ENCODE data around the gene P2RX2. TPM values are rescaled to one million over a fixed set of nuclear protein-coding genes. Genes with fewer than 3 reads are reported as not detected.

The P2RX2 gene
- total RNA-seq, 4 donors from 2014 or later: 0.74 to 2.8 TPM; not detected in 2

DNA sequence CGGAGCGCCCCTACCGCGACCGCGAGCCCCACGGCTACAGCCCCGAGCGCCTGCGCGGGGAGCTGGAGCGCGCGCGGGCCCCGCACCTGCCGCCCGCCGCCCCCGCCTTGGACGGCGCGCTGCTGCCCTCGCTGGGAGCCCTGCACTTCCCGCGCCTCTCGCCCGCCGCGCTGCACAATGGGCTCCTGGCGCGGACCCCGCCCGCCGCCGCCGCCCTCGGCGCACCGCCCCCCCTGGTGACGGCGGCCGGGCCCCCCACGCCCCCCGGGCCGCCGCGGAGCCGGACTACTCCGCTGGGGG, 35.2 kb upstream of the P2RX2 start:
- ATAC-seq (ENCODE audit: low FRiP score) (no peak), DNase-seq (ENCODE audit: low spot score) (no peak)
- TF ChIP-seq CTCF (IDR thresholded peaks at IDR 0.05): no peak

DNA sequence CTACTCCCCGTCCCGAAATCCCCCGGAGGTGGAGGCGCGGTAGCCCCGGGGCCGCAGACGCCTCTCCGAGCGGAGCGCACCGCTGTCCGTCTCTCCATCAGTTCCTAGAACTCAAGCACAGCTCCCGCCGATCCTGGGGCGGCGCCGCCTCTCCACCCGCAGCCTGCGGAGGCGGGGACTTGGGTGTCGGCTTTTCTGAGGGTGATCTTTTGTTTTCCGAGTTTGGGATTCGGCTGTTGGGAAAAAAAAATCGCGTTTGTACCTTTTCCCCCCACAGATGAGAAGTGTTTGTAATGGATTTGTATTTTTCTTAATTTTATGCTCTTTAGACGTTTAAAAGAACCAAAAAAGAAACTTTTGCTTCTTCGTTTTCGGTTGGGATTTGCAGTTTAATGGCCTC, 34.8 kb upstream of the P2RX2 start:
- no peak for TF ChIP-seq CTCF (IDR thresholded peaks at IDR 0.05)
- DNase-seq (ENCODE audit: low spot score): no peak
- no peak for ATAC-seq (ENCODE audit: low FRiP score)

- TF ChIP-seq CTCF (IDR thresholded peaks at IDR 0.05): no peak
- ATAC-seq (ENCODE audit: low FRiP score) (no peak), DNase-seq (ENCODE audit: low spot score) (no peak)
Measured at GRCh38 chr12:132584429-132584828, 34.1 kb upstream of the P2RX2 start.

GRCh38 chr12:132585177-132585576, 33.4 kb upstream of the P2RX2 start:
- DNase-seq (ENCODE audit: low spot score) (no peak), ATAC-seq (ENCODE audit: low FRiP score) (no peak)
- no peak for TF ChIP-seq CTCF (IDR thresholded peaks at IDR 0.05)

GRCh38 chr12:132586929-132587328, 31.6 kb upstream of the P2RX2 start:
- ATAC-seq (ENCODE audit: low FRiP score) (no peak), DNase-seq (ENCODE audit: low spot score) (no peak)
- TF ChIP-seq CTCF (IDR thresholded peaks at IDR 0.05): no peak

- ATAC-seq (ENCODE audit: low FRiP score) (no peak), DNase-seq (ENCODE audit: low spot score) (no peak)
- no peak for TF ChIP-seq CTCF (IDR thresholded peaks at IDR 0.05)
Measured at GRCh38 chr12:132587781-132588180, 30.8 kb upstream of the P2RX2 start.

DNA sequence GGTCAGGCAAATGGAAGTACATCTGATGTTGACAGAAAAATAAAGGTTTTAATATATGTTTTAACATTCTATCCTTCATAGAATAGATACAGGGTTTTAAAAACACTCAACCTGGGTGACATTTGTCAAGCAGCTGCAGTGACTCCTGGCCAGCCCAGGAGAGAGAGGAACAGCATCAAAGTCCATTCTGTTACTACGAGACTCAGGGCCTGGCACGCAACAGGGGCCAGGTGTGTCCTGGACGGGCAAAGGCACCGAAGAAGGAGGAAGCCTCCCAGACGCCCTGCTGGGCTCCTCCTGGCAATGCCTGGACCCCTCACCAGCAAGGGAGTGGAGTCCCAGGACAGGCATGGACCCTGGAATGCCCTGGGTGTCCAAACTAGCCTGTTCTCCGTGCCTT, 30.3 kb upstream of the P2RX2 start:
- DNase-seq (ENCODE audit: low spot score): no peak
- no peak for ATAC-seq (ENCODE audit: low FRiP score)
- TF ChIP-seq CTCF (IDR thresholded peaks at IDR 0.05): no peak

All from omental fat pad (tissue), 4 donors.